HL-60 (cell line): ENCODE data around the gene KAZN.

Experiments
- DNase-seq, 2 experiments: peaks; one replicate each; pipeline ENCODE4 v3.0.0-alpha.2; 2010 to 2020; ENCODE audit warnings: low read depth in 1 of 2, low spot score in 1 of 2
- H3K27ac ChIP-seq: fragments of 250-450 bp; sonication (Bioruptor Pico); replicated peaks from 2 replicates; pipeline ENCODE4 v1.5.1; 2020; ENCODE audit warnings: mild to moderate bottlenecking, moderate library complexity
- H3K27me3 ChIP-seq: fragments of 250-450 bp; sonication (Bioruptor Pico); 2 replicates; pipeline ENCODE4 v1.5.1; 2021; ENCODE audit warnings: mild to moderate bottlenecking, moderate library complexity; ENCODE audit not compliant: insufficient read depth, poor library complexity, severe bottlenecking
- H3K4me3 ChIP-seq: replicated peaks from 2 replicates; pipeline ENCODE4 v1.5.1; 2011; ENCODE audit warnings: mild to moderate bottlenecking, control low read depth, low read length; ENCODE audit not compliant: insufficient read depth
- CTCF ChIP-seq: IDR thresholded peaks from one replicate; pipeline ENCODE4 v1.5.1; 2011; ENCODE audit warnings: low read length, control low read depth, inconsistent platforms; ENCODE audit not compliant: insufficient read depth
- GABPA ChIP-seq: IDR thresholded peaks from 2 replicates; pipeline ENCODE4 v1.6.1; 2012; ENCODE audit warnings: low read depth
- POLR2AphosphoS5 ChIP-seq: IDR thresholded peaks from 2 replicates; pipeline ENCODE4 v1.6.1; 2012; ENCODE audit warnings: low read depth
- REST ChIP-seq: IDR thresholded peaks from 2 replicates; pipeline ENCODE4 v1.6.1; 2012; ENCODE audit warnings: low read depth; ENCODE audit not compliant: insufficient replicate concordance
- SPI1 ChIP-seq: IDR thresholded peaks from 2 replicates; pipeline ENCODE4 v1.6.1; 2012; ENCODE audit warnings: low read depth, mild to moderate bottlenecking, borderline replicate concordance

The KAZN gene

GRCh38 chr1:15150376-15150775 lies 551.9 kb downstream of the KAZN start:
- DNase-seq: no peak
- peaks cover 29% of the 10 kb centered on the region for H3K27me3 ChIP-seq
- H3K27ac ChIP-seq: no peak overlapping the region
- TF ChIP-seq GABPA (no peak), POLR2AphosphoS5 (no peak), CTCF (no peak), SPI1 (no peak), REST (no peak)
- H3K4me3 ChIP-seq: no peak overlapping the region

GRCh38 chr1:15151377-15151806 lies 552.9 kb downstream of the KAZN start:
- no peak overlapping the region for H3K4me3 ChIP-seq
- DNase-seq: no peak
- H3K27me3 ChIP-seq: peaks cover 30% of the 10 kb centered on the region
- TF ChIP-seq POLR2AphosphoS5 (no peak), GABPA (no peak), SPI1 (no peak), CTCF (no peak), REST (no peak)
- H3K27ac ChIP-seq: no peak overlapping the region

GRCh38 chr1:15151871-15152270 lies 553.4 kb downstream of the KAZN start:
- no peak for DNase-seq
- Histone ChIP-seq H3K27ac (no peak overlapping the region), H3K27me3 (peaks cover 30% of the 10 kb centered on the region), H3K4me3 (no peak overlapping the region)
- TF ChIP-seq SPI1 (no peak), CTCF (no peak), POLR2AphosphoS5 (no peak), GABPA (no peak)

GRCh38 chr1:15152318-15153183 lies 554.1 kb downstream of the KAZN start:
- no peak overlapping the region for H3K27ac ChIP-seq
- TF ChIP-seq CTCF (no peak), POLR2AphosphoS5 (no peak), REST (no peak), GABPA (no peak), SPI1 (no peak)
- peaks cover 30% of the 10 kb centered on the region for H3K27me3 ChIP-seq
- H3K4me3 ChIP-seq: no peak overlapping the region
- no peak for DNase-seq
